ENCODE data around the gene KDM6A.
"Not testable (repeated sequence)": the region's sequence is repeated elsewhere in the genome, so short reads cannot be mapped to it uniquely, and the experiment has no call there.

KDM6A gene

GRCh38 chrX:44908153-44908552 lies 35.2 kb downstream of the KDM6A start:
- no peak for DNase-seq (ENCODE audit: low spot score)
- no peak for TF ChIP-seq CTCF (IDR thresholded peaks at IDR 0.05; ENCODE audit: borderline replicate concordance, control extremely low read depth, extremely low read depth, insufficient read depth, missing control alignments)
- in situ Hi-C loops (cut with MboI; ENCODE audit: low sequenced_read_pairs, unreplicated experiment) = no loop called here

GRCh38 chrX:44908827-44909226 lies 35.8 kb downstream of the KDM6A start:
- in situ Hi-C loops (cut with MboI; ENCODE audit: low sequenced_read_pairs, unreplicated experiment) = no loop called here
- no peak for DNase-seq (ENCODE audit: low spot score)

GRCh38 chrX:44910508-44910907 lies 37.5 kb downstream of the KDM6A start:
- in situ Hi-C loops (cut with MboI; ENCODE audit: low sequenced_read_pairs, unreplicated experiment); DNase-seq (ENCODE audit: low spot score): not testable (repeated sequence)

More at GRCh38 chrX:44908827-44909226, 35.8 kb downstream of the KDM6A start:
- no peak for TF ChIP-seq CTCF (IDR thresholded peaks at IDR 0.05; ENCODE audit: borderline replicate concordance, control extremely low read depth, extremely low read depth, insufficient read depth, missing control alignments)

- in situ Hi-C loops (cut with MboI; ENCODE audit: low sequenced_read_pairs, unreplicated experiment); DNase-seq (ENCODE audit: low spot score): not testable (repeated sequence)
These were observed 38.1 kb downstream of the KDM6A start for GRCh38 chrX:44911074-44911600.

- in situ Hi-C loops (cut with MboI; ENCODE audit: low sequenced_read_pairs, unreplicated experiment) = no loop called here
- no peak for TF ChIP-seq CTCF (IDR thresholded peaks at IDR 0.05; ENCODE audit: borderline replicate concordance, control extremely low read depth, extremely low read depth, insufficient read depth, missing control alignments)
- DNase-seq (ENCODE audit: low spot score) = no peak
These were observed 40.9 kb downstream of the KDM6A start for GRCh38 chrX:44913656-44914531.

- DNase-seq (ENCODE audit: low spot score) = no peak
- TF ChIP-seq CTCF (IDR thresholded peaks at IDR 0.05; ENCODE audit: borderline replicate concordance, control extremely low read depth, extremely low read depth, insufficient read depth, missing control alignments) = no peak
- in situ Hi-C loops (cut with MboI; ENCODE audit: low sequenced_read_pairs, unreplicated experiment) = no loop called here
These were observed 41.7 kb downstream of the KDM6A start for GRCh38 chrX:44914532-44915198.

- no peak for TF ChIP-seq CTCF (IDR thresholded peaks at IDR 0.05; ENCODE audit: borderline replicate concordance, control extremely low read depth, extremely low read depth, insufficient read depth, missing control alignments)
- DNase-seq (ENCODE audit: low spot score) = no peak
- in situ Hi-C loops (cut with MboI; ENCODE audit: low sequenced_read_pairs, unreplicated experiment) = no loop called here
These were observed 42.4 kb downstream of the KDM6A start for GRCh38 chrX:44915361-44915868.
